Effector memory CD4-positive, alpha-beta T cell (primary cell): Measurements from ENCODE around the gene TTC12.

Experiments
- DNase-seq, 3 donors: peaks; one replicate each; pipeline ENCODE4 v3.0.0-alpha.2; 2020
- H3K27ac ChIP-seq: 2 replicates; pipeline ENCODE4 v1.7.0; 2013; ENCODE audit warnings: mild to moderate bottlenecking, low read length, moderate library complexity; ENCODE audit not compliant: insufficient read depth, poor library complexity, severe bottlenecking
- H3K27me3 ChIP-seq: replicated peaks from 2 replicates; pipeline ENCODE4 v1.7.0; 2013; ENCODE audit warnings: mild to moderate bottlenecking, low read length; ENCODE audit not compliant: insufficient read depth, control insufficient read depth, poor library complexity, severe bottlenecking
- H3K36me3 ChIP-seq: 2 replicates; pipeline ENCODE4 v1.7.0; 2013; ENCODE audit warnings: mild to moderate bottlenecking, low read length, moderate library complexity; ENCODE audit not compliant: control insufficient read depth, insufficient read depth
- H3K4me1 ChIP-seq: 2 replicates; pipeline ENCODE4 v1.7.0; 2013; ENCODE audit warnings: low read length, mild to moderate bottlenecking; ENCODE audit not compliant: control insufficient read depth, insufficient read depth, poor library complexity, severe bottlenecking
- H3K4me3 ChIP-seq: 2 replicates; pipeline ENCODE4 v1.7.0; 2013; ENCODE audit warnings: low read length, low read depth, mild to moderate bottlenecking; ENCODE audit not compliant: insufficient read depth, poor library complexity, severe bottlenecking
- H3K9me3 ChIP-seq: 2 replicates; pipeline ENCODE4 v1.7.0; 2013; ENCODE audit warnings: mild to moderate bottlenecking, low read length, moderate library complexity; ENCODE audit not compliant: control insufficient read depth

TTC12 gene

GRCh38 chr11:113283881-113284280, 30.5 kb upstream of the TTC12 start:
- no peak overlapping the region for H3K27ac ChIP-seq
- no peaks in the 10 kb centered on the region for H3K4me1 ChIP-seq
- H3K4me3 ChIP-seq: no peak overlapping the region
- H3K36me3 ChIP-seq: no peaks in the 10 kb centered on the region
- no peaks in the 10 kb centered on the region for H3K9me3 ChIP-seq
- H3K27me3 ChIP-seq: no peaks in the 10 kb centered on the region
- no peak for DNase-seq

DNA sequence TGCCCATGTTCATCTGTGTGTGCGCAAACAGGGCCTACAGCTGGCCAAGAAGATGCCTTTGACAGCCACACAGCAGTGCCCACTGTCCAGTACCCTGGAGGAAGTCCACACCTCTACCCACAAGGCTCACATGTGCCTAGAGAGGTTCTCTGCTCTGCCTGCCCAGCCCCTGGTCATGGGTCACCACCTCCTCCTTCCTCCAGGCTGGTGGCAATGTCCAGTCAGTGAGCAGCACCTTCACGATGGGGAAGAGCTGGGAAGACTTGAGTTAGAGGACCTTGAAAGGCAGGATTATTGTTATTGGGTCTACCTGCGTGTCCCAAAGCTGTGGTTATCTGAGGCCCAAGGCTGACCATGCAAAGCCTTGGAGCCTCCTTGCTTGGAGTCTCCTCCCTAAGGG, 28.4 kb upstream of the TTC12 start:
- Histone ChIP-seq H3K4me1 (no peaks in the 10 kb centered on the region), H3K9me3 (no peaks in the 10 kb centered on the region), H3K27me3 (no peaks in the 10 kb centered on the region), H3K36me3 (no peaks in the 10 kb centered on the region), H3K4me3 (no peak overlapping the region), H3K27ac (no peak overlapping the region)
- no peak for DNase-seq

- Histone ChIP-seq H3K36me3 (no peaks in the 10 kb centered on the region), H3K9me3 (no peaks in the 10 kb centered on the region), H3K4me1 (no peaks in the 10 kb centered on the region), H3K27ac (no peak overlapping the region), H3K4me3 (no peak overlapping the region), H3K27me3 (no peaks in the 10 kb centered on the region)
- DNase-seq: no peak
Observed at GRCh38 chr11:113286509-113287497, 27.6 kb upstream of the TTC12 start.

GRCh38 chr11:113287801-113288200, 26.6 kb upstream of the TTC12 start:
- Histone ChIP-seq H3K27me3 (no peaks in the 10 kb centered on the region), H3K27ac (no peak overlapping the region), H3K4me3 (no peak overlapping the region), H3K4me1 (no peaks in the 10 kb centered on the region), H3K36me3 (no peaks in the 10 kb centered on the region), H3K9me3 (no peaks in the 10 kb centered on the region)
- no peak for DNase-seq

DNA sequence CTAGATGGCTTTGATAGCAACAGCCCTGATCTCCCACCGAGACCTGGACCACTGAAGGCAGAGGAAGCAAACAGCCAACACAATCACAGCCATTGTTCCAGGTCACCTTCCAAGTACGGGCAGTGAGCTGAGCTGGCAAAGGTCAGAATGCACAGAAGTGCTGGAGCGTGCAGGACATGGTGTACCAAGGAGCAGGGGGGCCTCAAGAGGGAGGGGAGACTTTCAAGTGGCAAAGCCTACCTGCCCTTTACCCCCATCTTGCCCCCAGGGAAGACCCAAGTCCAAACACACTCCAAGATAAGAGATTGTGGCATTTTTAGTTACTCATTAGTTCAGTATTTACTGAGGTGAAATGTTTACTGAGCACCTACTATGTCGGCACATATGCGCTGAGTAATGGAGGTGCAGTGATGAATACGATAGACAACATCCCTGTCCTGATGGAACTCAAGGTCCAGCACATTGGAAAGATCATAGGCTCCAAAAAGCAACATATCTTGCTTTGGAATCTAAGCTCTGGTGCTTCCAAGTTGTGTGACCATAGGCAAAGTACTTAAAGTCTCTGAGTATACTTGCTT, 26.0 kb upstream of the TTC12 start:
- no peaks in the 10 kb centered on the region for H3K4me1 ChIP-seq
- no peak for DNase-seq

GRCh38 chr11:113289431-113290187, 24.8 kb upstream of the TTC12 start:
- Histone ChIP-seq H3K27ac (no peak overlapping the region), H3K36me3 (no peaks in the 10 kb centered on the region), H3K27me3 (no peaks in the 10 kb centered on the region), H3K4me1 (no peaks in the 10 kb centered on the region), H3K9me3 (no peaks in the 10 kb centered on the region), H3K4me3 (no peak overlapping the region)
- peak; percentile 21 to 42 (median 23) for DNase-seq

More for the DNA sequence above, 26.0 kb upstream of the TTC12 start:
- no peak overlapping the region for H3K27ac ChIP-seq
- no peaks in the 10 kb centered on the region for H3K27me3 ChIP-seq
- H3K36me3 ChIP-seq: no peaks in the 10 kb centered on the region
- H3K9me3 ChIP-seq: no peaks in the 10 kb centered on the region
- no peak overlapping the region for H3K4me3 ChIP-seq

DNA sequence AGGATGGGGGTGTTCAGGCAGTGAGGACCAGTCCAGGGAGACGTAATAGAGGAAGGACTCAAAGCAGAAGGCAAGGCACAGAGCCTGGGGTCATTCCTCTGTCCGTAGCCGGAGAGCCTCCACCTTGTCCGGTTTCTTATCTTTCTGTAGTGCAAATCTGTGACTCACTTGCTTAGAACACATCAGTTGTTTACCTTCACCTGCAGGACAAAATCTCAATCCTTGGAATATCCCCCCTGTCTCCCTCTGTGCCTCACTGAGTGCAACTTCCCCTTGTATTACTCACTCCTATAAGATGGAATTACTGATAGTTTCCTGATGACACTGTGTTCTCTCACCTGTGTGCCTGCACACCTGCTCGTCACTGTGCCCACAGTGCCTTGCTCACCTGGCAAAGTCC, 20.4 kb upstream of the TTC12 start:
- Histone ChIP-seq H3K27ac (no peak overlapping the region), H3K9me3 (no peaks in the 10 kb centered on the region), H3K4me3 (no peak overlapping the region), H3K27me3 (no peaks in the 10 kb centered on the region), H3K36me3 (no peaks in the 10 kb centered on the region), H3K4me1 (no peaks in the 10 kb centered on the region)
- no peak for DNase-seq

DNA sequence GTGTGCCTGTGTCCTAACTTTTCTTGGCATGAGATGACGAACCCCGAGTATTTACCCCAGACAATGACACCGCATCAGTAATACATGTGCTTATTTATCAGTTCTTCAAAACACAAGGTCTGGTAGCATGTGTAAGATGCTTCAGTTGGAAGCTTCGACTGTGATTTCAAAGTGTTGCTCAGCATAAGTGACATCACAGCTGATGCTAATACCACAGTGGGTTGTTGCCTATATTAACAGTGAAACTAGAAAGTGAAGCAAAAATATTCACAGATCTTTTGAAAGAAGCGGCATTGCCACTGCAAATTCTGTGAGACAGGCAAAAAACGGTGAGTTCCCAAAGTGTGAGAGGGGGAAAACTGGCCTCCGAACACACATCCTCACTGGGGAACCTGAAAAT, 18.4 kb upstream of the TTC12 start:
- H3K9me3 ChIP-seq: no peaks in the 10 kb centered on the region
- no peak overlapping the region for H3K27ac ChIP-seq
- H3K4me3 ChIP-seq: no peak overlapping the region
- no peaks in the 10 kb centered on the region for H3K4me1 ChIP-seq
- H3K36me3 ChIP-seq: no peaks in the 10 kb centered on the region
- no peaks in the 10 kb centered on the region for H3K27me3 ChIP-seq
- no peak for DNase-seq

GRCh38 chr11:113296447-113297205, 17.8 kb upstream of the TTC12 start:
- Histone ChIP-seq H3K27me3 (no peaks in the 10 kb centered on the region), H3K4me3 (no peak overlapping the region), H3K27ac (no peak overlapping the region), H3K9me3 (no peaks in the 10 kb centered on the region), H3K36me3 (no peaks in the 10 kb centered on the region), H3K4me1 (no peaks in the 10 kb centered on the region)
- no peak for DNase-seq
